ENCODE results near the gene KCNF1.
A peak's percentile ranks its signal among the peaks of the same experiment; 100 is the strongest.

Gene KCNF1

GRCh38 chr2:10911291-10912075 lies at the start of gene KCNF1:
Gene KCNF1, plus strand, starts transcription at chr2:10911934. Its CDS starts 493 bp downstream, at chr2:10912427.
- peak; percentile 72 for DNase-seq (ENCODE audit: low spot score)

GRCh38 chr2:10862330-10862729 lies 49.4 kb upstream of the KCNF1 start:
- no peak for DNase-seq (ENCODE audit: low spot score)

- no peak for DNase-seq (ENCODE audit: low spot score)
Observed at GRCh38 chr2:10863047-10863446, 48.7 kb upstream of the KCNF1 start.

- no peak for DNase-seq (ENCODE audit: low spot score)
Observed at GRCh38 chr2:10863837-10864236, 47.9 kb upstream of the KCNF1 start.

GRCh38 chr2:10864251-10864650 lies 47.5 kb upstream of the KCNF1 start:
- DNase-seq (ENCODE audit: low spot score): no peak

- DNase-seq (ENCODE audit: low spot score): no peak
Observed at GRCh38 chr2:10864861-10865636, 46.7 kb upstream of the KCNF1 start.

GRCh38 chr2:10865841-10866240 lies 45.9 kb upstream of the KCNF1 start:
- no peak for DNase-seq (ENCODE audit: low spot score)

GRCh38 chr2:10867692-10868420 lies 43.9 kb upstream of the KCNF1 start:
- no peak for DNase-seq (ENCODE audit: low spot score)

GRCh38 chr2:10868465-10869314 lies 43.0 kb upstream of the KCNF1 start:
- DNase-seq (ENCODE audit: low spot score): no peak

GRCh38 chr2:10871978-10872377 lies 39.8 kb upstream of the KCNF1 start:
- DNase-seq (ENCODE audit: low spot score): no peak

- DNase-seq (ENCODE audit: low spot score): no peak
Observed at GRCh38 chr2:10873171-10873570, 38.6 kb upstream of the KCNF1 start.

GRCh38 chr2:10873790-10874437 lies 37.8 kb upstream of the KCNF1 start:
- peak; percentile 14 for DNase-seq (ENCODE audit: low spot score)

GRCh38 chr2:10875126-10875525 lies 36.6 kb upstream of the KCNF1 start:
- DNase-seq (ENCODE audit: low spot score): peak; percentile 31

- no peak for DNase-seq (ENCODE audit: low spot score)
Observed at GRCh38 chr2:10876394-10876793, 35.3 kb upstream of the KCNF1 start.

- no peak for DNase-seq (ENCODE audit: low spot score)
Observed at GRCh38 chr2:10876963-10877362, 34.8 kb upstream of the KCNF1 start.

GRCh38 chr2:10877651-10878111 lies 34.1 kb upstream of the KCNF1 start:
- DNase-seq (ENCODE audit: low spot score): peak; percentile 18

GRCh38 chr2:10878268-10878915 lies 33.3 kb upstream of the KCNF1 start:
- DNase-seq (ENCODE audit: low spot score): peak; percentile 54

- peak; percentile 23 for DNase-seq (ENCODE audit: low spot score)
Observed at GRCh38 chr2:10879159-10879558, 32.6 kb upstream of the KCNF1 start.

GRCh38 chr2:10879624-10880585 lies 31.8 kb upstream of the KCNF1 start:
- DNase-seq (ENCODE audit: low spot score): peak; percentile 20

All from left forelimb (tissue), 1 donor.